GM19438 (cell line): ENCODE results near the gene TMEM161B.
"Not testable (repeated sequence)": the region's sequence is repeated elsewhere in the genome, so short reads cannot be mapped to it uniquely, and the experiment has no call there.

Source experiments
- ATAC-seq: cut with Tn5 transposase; IDR thresholded peaks from one replicate; pipeline ENCODE4 v1.9.1; 2021; ENCODE audit warnings: low read depth; ENCODE audit not compliant: unreplicated experiment

Gene TMEM161B

GRCh38 chr5:88250010-88250409 is 18.6 kb downstream of the TMEM161B start:
- no peak for ATAC-seq

DNA sequence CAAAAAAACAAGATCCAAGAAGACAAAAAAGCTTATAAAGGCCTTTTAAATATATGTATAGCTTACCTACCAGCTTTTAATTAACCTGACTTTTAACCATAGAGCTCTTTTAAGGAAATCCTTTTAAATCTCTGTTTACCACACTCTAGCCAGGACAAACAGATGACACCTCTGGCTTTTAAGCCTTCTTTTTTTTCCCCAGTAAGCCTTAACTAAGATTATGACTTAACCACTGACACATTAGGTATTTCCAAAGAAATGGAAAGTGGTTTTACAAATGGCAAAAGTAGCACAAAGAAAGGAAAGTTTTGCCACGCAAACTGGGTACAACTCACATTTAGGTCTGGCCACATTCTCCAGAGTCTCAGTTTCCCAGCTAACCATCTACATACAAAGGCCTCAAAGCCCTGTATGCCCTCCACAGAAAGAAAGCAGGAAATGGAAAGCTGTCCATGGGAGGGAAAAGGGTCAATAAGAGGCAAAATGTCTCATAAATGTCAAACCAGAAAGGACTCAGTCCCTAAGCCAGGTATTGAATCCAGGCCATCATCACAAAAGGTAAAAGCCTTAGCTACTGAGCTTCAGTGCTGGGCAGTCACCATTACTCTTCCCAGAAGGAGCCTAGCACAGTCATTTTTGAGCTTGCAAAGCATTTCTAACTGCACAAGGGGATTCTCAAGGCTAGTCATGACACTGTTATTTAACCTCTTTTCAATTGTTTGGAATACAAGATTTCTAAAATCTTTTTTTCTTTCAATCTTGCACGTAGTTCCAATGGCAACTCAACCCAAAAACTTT is 19.7 kb downstream of the TMEM161B start:
- no peak for ATAC-seq

DNA sequence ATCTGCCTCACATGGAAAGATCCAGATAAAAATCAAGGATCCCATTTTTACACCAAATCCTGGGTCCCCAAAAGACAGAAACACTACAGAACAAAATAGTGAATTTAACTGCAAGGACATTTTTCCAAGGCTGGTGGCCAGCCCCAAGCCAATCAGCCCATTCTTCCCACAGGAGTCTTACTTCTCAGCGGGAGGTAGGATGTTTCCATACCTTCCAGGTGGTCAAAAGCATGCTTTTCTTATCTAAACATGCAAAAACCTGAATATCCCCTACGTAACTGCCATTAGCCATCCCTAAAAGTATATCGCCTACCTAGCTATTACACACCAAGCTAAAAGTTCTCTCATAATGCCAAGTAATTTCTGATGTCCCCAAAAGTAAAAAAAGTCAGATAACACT is 20.6 kb downstream of the TMEM161B start:
- ATAC-seq: no peak

GRCh38 chr5:88245893-88246244 is 22.8 kb downstream of the TMEM161B start:
- no peak for ATAC-seq

DNA sequence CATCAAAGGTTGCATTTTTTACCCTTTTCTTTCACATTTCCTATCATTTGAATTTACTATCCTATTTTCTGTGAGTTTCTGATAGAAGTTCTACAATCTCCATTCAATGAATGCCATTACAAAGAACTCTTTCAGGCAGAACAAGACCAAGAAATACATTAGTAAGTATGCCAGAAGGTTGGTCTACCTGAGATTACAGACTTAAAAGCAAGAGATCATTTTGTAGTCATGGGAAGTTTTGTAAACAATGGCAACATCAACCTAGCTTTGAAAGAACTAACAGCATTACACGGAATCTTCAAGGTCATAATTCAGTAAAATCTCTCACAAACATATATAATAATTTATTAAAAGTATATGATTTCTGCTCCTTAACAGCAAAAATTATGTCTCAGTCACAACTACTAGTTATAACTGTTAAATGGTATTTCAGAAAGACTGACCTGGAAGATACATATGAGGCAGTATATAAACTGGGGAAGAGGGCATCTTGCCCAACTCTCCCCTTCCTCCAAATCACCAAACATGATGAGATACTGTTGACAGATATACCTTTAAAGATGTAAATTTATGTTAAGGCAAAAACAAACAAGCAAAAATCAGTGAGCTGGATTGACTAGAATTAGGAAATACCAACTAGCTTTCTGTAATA is 23.3 kb downstream of the TMEM161B start:
- ATAC-seq: no peak

- no peak for ATAC-seq
Measured at GRCh38 chr5:88244686-88245085, 24.0 kb downstream of the TMEM161B start.

DNA sequence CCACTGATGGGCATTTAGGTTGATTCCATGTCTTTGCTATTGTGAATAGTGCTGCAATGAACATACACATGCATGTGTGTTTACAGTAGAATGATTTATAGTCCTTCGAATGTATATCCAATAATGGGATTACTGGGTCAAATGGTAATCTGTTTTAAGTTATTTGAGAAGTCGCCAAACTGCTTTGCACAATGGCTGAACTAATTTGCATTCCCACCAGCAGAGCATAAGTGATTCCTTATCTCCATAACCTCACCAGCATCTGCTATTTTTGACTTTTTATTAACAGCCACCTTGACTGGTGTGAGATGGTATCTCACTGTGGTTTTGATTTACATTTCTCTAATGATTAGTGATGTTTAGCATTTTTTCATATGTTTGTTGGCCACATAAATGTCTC is 25.2 kb downstream of the TMEM161B start:
- ATAC-seq: not testable (repeated sequence)

GRCh38 chr5:88238732-88239131 is 29.9 kb downstream of the TMEM161B start:
- ATAC-seq: no peak

DNA sequence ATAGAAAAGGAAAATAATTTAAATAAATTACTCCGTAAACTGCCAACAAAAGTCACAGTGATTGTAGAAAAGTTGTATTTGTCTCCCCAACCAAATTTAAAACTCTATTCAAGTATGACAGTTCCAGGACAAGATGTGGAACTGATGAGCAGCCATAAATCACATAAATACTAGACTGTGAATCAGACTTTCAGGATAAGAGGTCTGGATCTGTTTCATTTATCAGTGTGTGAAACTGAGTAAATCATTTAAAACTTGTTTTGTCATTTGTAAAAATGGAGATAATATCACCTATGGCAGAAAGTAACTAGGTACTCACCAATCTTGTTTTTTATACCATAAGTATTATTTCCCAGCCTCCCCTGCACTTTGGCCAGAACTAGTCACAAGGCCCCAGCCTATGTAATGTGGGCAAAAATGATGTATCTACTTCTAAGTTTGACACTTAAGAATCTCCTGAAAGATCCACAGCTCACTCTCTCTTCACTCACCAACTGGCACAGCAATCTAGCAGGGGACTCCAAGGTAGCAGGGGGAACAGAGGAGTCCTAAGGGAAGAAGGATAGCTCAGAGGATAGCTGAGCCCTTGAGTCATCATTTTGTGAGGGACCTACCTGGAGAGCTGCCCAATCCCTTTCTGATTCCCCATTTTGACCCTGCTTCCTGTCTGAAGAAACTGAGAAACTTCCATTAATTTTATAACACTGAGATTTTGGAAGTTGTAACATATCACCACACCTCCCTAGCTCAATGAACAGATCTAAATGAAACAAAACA is 31.6 kb downstream of the TMEM161B start:
- ATAC-seq: no peak

GRCh38 chr5:88235828-88236227 is 32.8 kb downstream of the TMEM161B start:
- ATAC-seq: no peak

DNA sequence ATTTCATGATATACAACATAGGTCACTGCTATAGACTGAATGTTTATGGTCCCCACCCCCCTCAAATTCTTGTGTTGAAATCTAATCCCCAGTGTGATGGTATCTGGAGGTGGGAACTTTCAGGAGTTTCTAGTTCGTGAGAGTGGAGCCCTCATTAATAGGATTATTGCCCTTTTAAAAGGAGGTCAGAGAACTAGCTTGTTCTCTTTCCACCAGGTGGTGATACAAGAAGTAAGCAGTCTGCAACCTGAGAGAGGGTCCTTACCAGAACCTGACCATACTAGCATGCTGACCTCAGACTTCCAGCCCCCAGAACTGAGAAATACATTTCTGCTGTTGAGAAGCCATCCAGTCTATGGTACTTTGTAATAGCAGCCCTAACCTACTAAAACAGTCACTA is 33.3 kb downstream of the TMEM161B start:
- no peak for ATAC-seq

DNA sequence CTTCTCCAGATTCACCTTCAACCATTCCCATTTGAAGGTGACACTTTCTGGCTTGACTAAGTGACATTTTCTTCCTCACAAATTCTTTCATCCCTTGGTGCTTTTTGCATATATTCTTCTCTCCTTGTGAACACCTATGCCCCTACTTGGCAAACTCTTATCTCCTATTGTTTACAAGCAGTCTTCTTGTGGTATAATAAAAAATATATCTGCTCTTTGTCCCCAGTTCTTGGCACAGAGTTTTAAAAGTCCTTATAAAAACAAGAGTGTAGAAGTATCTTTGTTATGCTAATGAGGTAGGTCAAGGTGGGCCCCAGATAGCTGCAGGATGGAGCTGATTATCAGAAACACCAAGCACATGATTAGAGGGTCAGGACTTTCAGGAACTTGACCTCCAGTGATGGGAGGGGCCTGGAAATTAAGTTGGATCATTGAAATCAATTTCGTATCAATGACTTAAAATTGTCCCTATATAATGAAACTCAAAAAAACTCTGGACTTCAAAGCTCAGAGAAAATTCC is 38.0 kb downstream of the TMEM161B start:
- no peak for ATAC-seq

- peak; percentile 87 for ATAC-seq
Measured at GRCh38 chr5:88226881-88227450, 41.7 kb downstream of the TMEM161B start.

DNA sequence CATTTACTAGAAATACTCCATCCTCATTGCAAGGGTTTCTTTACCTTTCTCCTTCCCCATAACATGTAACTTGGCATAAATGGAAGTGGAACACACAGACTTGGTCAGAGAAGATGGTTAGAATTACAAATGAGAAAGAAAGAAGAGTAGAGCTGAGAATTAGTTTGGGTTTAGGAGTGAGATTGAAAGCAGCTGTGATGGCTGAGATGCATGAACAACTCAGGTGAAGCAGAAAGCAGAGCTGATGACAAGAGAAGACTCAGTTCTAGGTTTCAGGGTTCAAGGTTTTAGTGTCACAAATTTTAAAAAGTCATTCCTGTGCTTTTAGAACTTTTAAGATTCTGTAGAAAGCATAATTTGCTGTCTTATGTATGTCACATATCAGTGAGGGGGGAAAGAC is 54.0 kb downstream of the TMEM161B start:
- ATAC-seq: no peak

GRCh38 chr5:88207575-88207974 is 61.1 kb downstream of the TMEM161B start:
- ATAC-seq: no peak

- no peak for ATAC-seq
Measured at GRCh38 chr5:88203981-88204750, 64.5 kb downstream of the TMEM161B start.

DNA sequence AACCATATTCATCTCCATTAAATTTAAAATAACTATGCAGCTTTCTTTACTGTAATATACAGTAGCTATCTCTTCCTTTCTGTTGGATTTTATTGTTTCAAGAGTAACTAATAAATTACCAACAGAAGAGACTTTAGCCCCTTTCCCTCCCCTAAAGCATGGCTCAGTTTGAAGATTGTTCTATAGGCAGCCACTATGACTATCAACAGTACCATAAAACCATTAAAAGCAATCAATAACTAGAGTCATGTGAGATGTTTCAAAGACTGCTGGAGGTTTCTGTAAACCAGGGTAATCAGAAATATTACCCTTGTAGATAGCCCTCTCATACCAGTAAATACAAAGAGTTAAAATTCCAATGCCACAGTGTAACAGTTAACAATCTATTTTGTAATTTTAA is 73.0 kb downstream of the TMEM161B start:
- ATAC-seq: no peak

- ATAC-seq: no peak
Measured at GRCh38 chr5:88193896-88194295, 74.7 kb downstream of the TMEM161B start.

- ATAC-seq: no peak
Measured at GRCh38 chr5:88190106-88190834, 78.4 kb downstream of the TMEM161B start.

- ATAC-seq: not testable (repeated sequence)
Measured at GRCh38 chr5:88189484-88189883, 79.2 kb downstream of the TMEM161B start.
